ENCODE data around the gene AIG1.

DNA sequence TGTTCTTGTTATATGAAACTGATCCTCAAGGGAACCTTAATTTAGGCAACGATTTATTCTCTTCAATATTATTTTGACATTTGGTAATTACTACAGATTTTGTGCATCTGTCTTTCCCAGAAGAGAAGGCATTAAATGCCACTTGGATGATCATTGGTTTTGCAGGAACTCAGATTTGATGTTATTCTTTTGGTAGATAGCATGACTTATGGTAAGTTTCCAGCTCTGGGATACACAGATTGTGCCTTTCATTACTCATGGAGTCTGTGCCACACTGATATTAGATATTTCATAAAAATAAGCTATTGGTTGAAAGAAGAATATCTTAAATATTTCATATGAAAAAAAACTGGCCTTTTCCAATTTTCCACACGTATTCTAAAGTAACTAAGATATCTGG, 120.1 kb downstream of the AIG1 start:
- TF ChIP-seq MXI1 (IDR thresholded peaks at IDR 0.05; ENCODE audit: borderline replicate concordance, low read depth, low read length) (no peak), RCOR1 (IDR thresholded peaks at IDR 0.05; ENCODE audit: insufficient replicate concordance, low read length) (no peak), CTCF (conservative IDR thresholded peaks at IDR 0.05; ENCODE audit: low read depth, low read length) (no peak), MAFK (IDR thresholded peaks at IDR 0.05; ENCODE audit: low read depth, low read length) (no peak), NFE2L2 (IDR thresholded peaks at IDR 0.05; ENCODE audit: low read depth, low read length) (no peak), POLR2A (IDR thresholded peaks at IDR 0.05; ENCODE audit: low read depth, low read length) (no peak), MAZ (IDR thresholded peaks at IDR 0.05; ENCODE audit: borderline replicate concordance, low read depth, low read length) (no peak), CEBPB (IDR thresholded peaks at IDR 0.05; ENCODE audit: low read depth, low read length) (no peak), USF2 (IDR thresholded peaks at IDR 0.05; ENCODE audit: low read depth, low read length) (no peak), FOS (IDR thresholded peaks at IDR 0.05; ENCODE audit: low read depth, low read length) (no peak), RFX5 (IDR thresholded peaks at IDR 0.05; ENCODE audit: low read depth, low read length) (no peak), RAD21 (IDR thresholded peaks at IDR 0.05; ENCODE audit: low read length) (no peak)
